Naive thymus-derived CD4-positive, alpha-beta T cell (primary cell): ENCODE results near the gene RERG. TPM values are rescaled to one million over a fixed set of nuclear protein-coding genes. Genes with fewer than 3 reads are reported as not detected.
"Not testable (repeated sequence)": the region's sequence is repeated elsewhere in the genome, so short reads cannot be mapped to it uniquely, and the experiment has no call there.

Experiments
- ATAC-seq: fragments of 150-1000 bp; cut with Tn5 transposase; 2 replicates; pipeline ENCODE4 v1.10.0; 2021; ENCODE audit warnings: mild to moderate bottlenecking, moderate library complexity
- CTCF ChIA-PET: fragments of 350-600 bp; sonication (Branson Sonifier 250); formaldehyde crosslinking; loops from one replicate; lab custom pipeline; 2021; ENCODE audit warnings: antibody characterized with exemption; lab: Charles Lee
- POLR2A ChIA-PET: fragments of 350-600 bp; sonication (Branson Sonifier 250); formaldehyde crosslinking; loops from one replicate; lab custom pipeline; 2021; ENCODE audit warnings: antibody characterized with exemption, inconsistent platforms; lab: Charles Lee
- DNase-seq, 9 donors: peaks; one replicate each; pipeline versions ENCODE4 v3.0.0 to v3.0.0-alpha.2; 2020 to 2022; ENCODE audit warnings: mixed read lengths in 1 of 9
- H3K27ac ChIP-seq: one replicate; pipeline ENCODE4 v1.7.0; 2013; ENCODE audit warnings: mild to moderate bottlenecking, low read depth, low read length, moderate library complexity
- H3K27me3 ChIP-seq, 2 donors: one replicate each; pipeline ENCODE4 v1.7.0; 2013; ENCODE audit warnings: low read length in 2 of 2, mild to moderate bottlenecking in 2 of 2, moderate library complexity in 2 of 2; ENCODE audit not compliant: control insufficient read depth in 2 of 2, insufficient read depth in 2 of 2
- H3K36me3 ChIP-seq, 3 experiments: 1 replicate in 2 of 3; 2 replicates in 1 of 3; pipeline ENCODE4 v1.7.0; 2013; ENCODE audit warnings: low read length in 3 of 3, mild to moderate bottlenecking in 3 of 3, moderate library complexity in 1 of 3; ENCODE audit not compliant: insufficient read depth in 3 of 3, control insufficient read depth in 2 of 3
- H3K4me1 ChIP-seq, 2 donors: one replicate each; pipeline ENCODE4 v1.7.0; 2013; ENCODE audit warnings: low read length in 2 of 2, mild to moderate bottlenecking in 2 of 2, moderate library complexity in 1 of 2; ENCODE audit not compliant: control insufficient read depth in 2 of 2, insufficient read depth in 2 of 2
- H3K4me3 ChIP-seq: 2 replicates; pipeline ENCODE4 v1.7.0; 2013; ENCODE audit warnings: mild to moderate bottlenecking, low read length
- H3K9me3 ChIP-seq, 3 experiments: 1 replicate in 2 of 3; 2 replicates in 1 of 3; pipeline ENCODE4 v1.7.0; 2013; ENCODE audit warnings: low read length in 3 of 3; ENCODE audit not compliant: control insufficient read depth in 2 of 3
- H3K27ac Mint-ChIP-seq, 9 donors: one replicate each; pipeline ENCODE4 v1.8.0; 2020 to 2022; ENCODE audit warnings: mixed read lengths in 9 of 9, mild to moderate bottlenecking in 8 of 9, moderate library complexity in 5 of 9, inconsistent platforms in 2 of 9
- H3K27me3 Mint-ChIP-seq, 5 donors: one replicate each; pipeline ENCODE4 v1.8.0; 2021 to 2022; ENCODE audit warnings: mixed read lengths in 5 of 5, mild to moderate bottlenecking in 1 of 5
- H3K36me3 Mint-ChIP-seq, 5 donors: one replicate each; pipeline ENCODE4 v1.8.0; 2020 to 2022; ENCODE audit warnings: mixed read lengths in 5 of 5, mild to moderate bottlenecking in 3 of 5, inconsistent platforms in 1 of 5
- H3K4me1 Mint-ChIP-seq, 7 donors: one replicate each; pipeline ENCODE4 v1.8.0; 2020 to 2022; ENCODE audit warnings: mixed read lengths in 7 of 7, mild to moderate bottlenecking in 3 of 7, inconsistent platforms in 1 of 7
- H3K4me3 Mint-ChIP-seq, 10 donors: one replicate each; pipeline ENCODE4 v1.8.0; 2020 to 2022; ENCODE audit warnings: mild to moderate bottlenecking in 10 of 10, mixed read lengths in 10 of 10, moderate library complexity in 6 of 10, inconsistent platforms in 2 of 10
- H3K9me3 Mint-ChIP-seq, 11 donors: one replicate each; pipeline ENCODE4 v1.8.0; 2020 to 2022; ENCODE audit warnings: mixed read lengths in 11 of 11, mild to moderate bottlenecking in 4 of 11, inconsistent platforms in 1 of 11, moderate library complexity in 1 of 11
- intact Hi-C, 2 donors: fragments of 100-400 bp; cut with micrococcal nuclease; formaldehyde crosslinking; loops; one replicate each; pipeline ENCODE4 v1.15.1; 2023
- polyA plus RNA-seq, 2 donors: library from polyadenylated mRNA; unstranded; fragments of 300-500 nt; fragmentation: Illumina TruSeq; gene quantifications; one replicate each; pipeline ENCODE4 v1.2.3, GENCODE V29; 2021
- total RNA-seq, 6 experiments: library from RNA in 5 of 6; stranded (reverse) in 5 of 6; gene quantifications; 1 replicate in 5 of 6; 2 replicates in 1 of 6; pipeline ENCODE4 v1.2.3 and lab custom pipeline; 2021 to 2026

RERG gene
- total and polyA plus RNA-seq, 7 experiments from 2014 or later, result 0.35 TPM; not detected in 6

- ChIA-PET POLR2A (no interaction called here), CTCF (interaction anchor here (2.3 kb wide), 1 partner anchor 12 kb away, joined by 8 read pairs; the partner anchor contains the start of gene RERG)
- H3K4me1 Mint-ChIP-seq, result no peaks in the 10 kb centered on the region
- no peak overlapping the region for H3K27ac Mint-ChIP-seq
- H3K9me3 ChIP-seq, result no peaks in the 10 kb centered on the region
- no peak overlapping the region for H3K27ac ChIP-seq
- H3K36me3 ChIP-seq, result no peaks in the 10 kb centered on the region
- no peak for ATAC-seq
- DNase-seq, result no peak
- peaks cover 31 to 47% (median 35%) of the 10 kb centered on the region in 5 donors for H3K27me3 Mint-ChIP-seq
- H3K4me3 Mint-ChIP-seq, result no peak overlapping the region
- H3K27me3 ChIP-seq, result no peaks in the 10 kb centered on the region
- no peaks in the 10 kb centered on the region for H3K4me1 ChIP-seq
- H3K36me3 Mint-ChIP-seq, result no peaks in the 10 kb centered on the region
- H3K4me3 ChIP-seq, result no peak overlapping the region
- H3K9me3 Mint-ChIP-seq, result peaks cover 0 to 4% (median 0%) of the 10 kb centered on the region in 11 donors
- intact Hi-C loops, result no loop called here
Measured at GRCh38 chr12:15232959-15233358, 11.7 kb upstream of the RERG start.

DNA sequence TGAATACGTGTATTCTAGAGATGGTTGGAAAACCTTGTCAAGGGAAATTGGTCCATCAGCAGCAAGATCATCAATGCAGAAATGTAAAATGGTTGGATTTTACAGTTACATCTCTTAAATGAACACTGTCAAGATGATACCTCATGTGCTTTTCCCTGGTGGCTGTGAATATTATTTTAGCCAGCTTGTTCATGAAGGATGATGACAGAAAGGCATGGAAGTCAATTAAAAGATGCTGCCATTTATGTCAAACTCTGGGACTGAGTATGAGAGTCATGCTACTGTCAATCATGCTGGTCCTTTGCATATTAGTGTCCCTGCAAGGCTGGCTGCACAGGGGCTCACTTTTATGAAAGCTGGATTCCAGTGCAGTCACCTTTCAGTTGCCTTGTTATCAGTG lies 10.3 kb upstream of the RERG start:
- Mint-ChIP-seq H3K4me1 (no peaks in the 10 kb centered on the region), H3K9me3 (peaks cover 0 to 4% (median 0%) of the 10 kb centered on the region in 11 donors), H3K4me3 (no peak overlapping the region), H3K27me3 (peaks cover 35 to 53% (median 40%) of the 10 kb centered on the region in 5 donors), H3K36me3 (no peaks in the 10 kb centered on the region), H3K27ac (no peak overlapping the region)
- ChIA-PET POLR2A (no interaction called here), CTCF (interaction anchor here (2.3 kb wide), 1 partner anchor 10 kb away, joined by 8 read pairs; the partner anchor contains the start of gene RERG)
- no peak overlapping the region for H3K27ac ChIP-seq
- DNase-seq, result no peak
- no peaks in the 10 kb centered on the region for H3K4me1 ChIP-seq
- no peaks in the 10 kb centered on the region for H3K27me3 ChIP-seq
- no peak overlapping the region for H3K4me3 ChIP-seq
- ATAC-seq, result no peak
- no peaks in the 10 kb centered on the region for H3K36me3 ChIP-seq
- intact Hi-C loops, result no loop called here
- H3K9me3 ChIP-seq, result no peaks in the 10 kb centered on the region

- H3K27me3 Mint-ChIP-seq, result peaks cover 28 to 46% (median 40%) of the 10 kb centered on the region in 5 donors
- Histone ChIP-seq H3K27me3 (no peaks in the 10 kb centered on the region), H3K9me3 (no peaks in the 10 kb centered on the region), H3K36me3 (no peaks in the 10 kb centered on the region), H3K27ac (no peak overlapping the region), H3K4me3 (no peak overlapping the region), H3K4me1 (no peaks in the 10 kb centered on the region)
- intact Hi-C loops, result no loop called here
- no peaks in the 10 kb centered on the region for H3K36me3 Mint-ChIP-seq
- no peak for ATAC-seq
- CTCF ChIA-PET, result interaction anchor here (0.6 to 2.3 kb wide), 3 partner anchors 10 to 561 kb away, joined by 3 to 8 read pairs (median 3); partner anchors contain the start of gene RERG
- H3K9me3 Mint-ChIP-seq, result peaks cover 0 to 1% (median 0%) of the 10 kb centered on the region in 11 donors
- DNase-seq, result no peak
- POLR2A ChIA-PET, result no interaction called here
- H3K4me1 Mint-ChIP-seq, result no peaks in the 10 kb centered on the region
- H3K27ac Mint-ChIP-seq, result no peak overlapping the region
- H3K4me3 Mint-ChIP-seq, result no peak overlapping the region
Measured at GRCh38 chr12:15230751-15231150, 9.5 kb upstream of the RERG start.

DNA sequence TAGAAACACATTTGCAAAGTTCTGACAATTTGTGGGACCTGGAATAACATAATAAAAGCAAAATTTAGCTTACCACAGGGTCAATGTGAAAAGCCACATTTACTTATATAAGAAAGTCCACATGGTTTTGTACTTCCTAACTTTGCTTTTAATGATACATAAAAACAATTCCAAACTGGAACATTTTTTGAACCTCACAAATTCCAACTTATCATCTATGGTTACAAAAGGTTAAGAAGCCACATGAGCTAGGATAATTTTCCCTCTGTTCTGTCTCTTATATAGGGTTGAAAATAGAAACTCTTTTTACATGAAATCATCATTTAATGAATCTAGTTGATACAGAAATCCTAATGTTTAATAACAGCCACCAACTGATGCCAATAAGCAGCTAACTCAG lies 8.9 kb upstream of the RERG start:
- H3K9me3 Mint-ChIP-seq, result no peaks in the 10 kb centered on the region
- no peaks in the 10 kb centered on the region for H3K36me3 ChIP-seq
- intact Hi-C loops, result no loop called here
- no peak overlapping the region for H3K27ac ChIP-seq
- H3K27me3 ChIP-seq, result no peaks in the 10 kb centered on the region
- no peaks in the 10 kb centered on the region for H3K4me1 Mint-ChIP-seq
- H3K4me1 ChIP-seq, result no peaks in the 10 kb centered on the region
- DNase-seq, result no peak
- no peaks in the 10 kb centered on the region for H3K36me3 Mint-ChIP-seq
- CTCF ChIA-PET, result interaction anchor here (0.6 to 0.8 kb wide), 3 partner anchors 9 to 561 kb away, joined by 3 to 5 read pairs (median 3); partner anchors contain the start of gene RERG
- ATAC-seq, result no peak
- H3K4me3 ChIP-seq, result no peak overlapping the region
- H3K9me3 ChIP-seq, result no peaks in the 10 kb centered on the region
- no peak overlapping the region for H3K4me3 Mint-ChIP-seq
- POLR2A ChIA-PET, result no interaction called here
- H3K27ac Mint-ChIP-seq, result no peak overlapping the region
- peaks cover 31 to 48% (median 46%) of the 10 kb centered on the region in 5 donors for H3K27me3 Mint-ChIP-seq

DNA sequence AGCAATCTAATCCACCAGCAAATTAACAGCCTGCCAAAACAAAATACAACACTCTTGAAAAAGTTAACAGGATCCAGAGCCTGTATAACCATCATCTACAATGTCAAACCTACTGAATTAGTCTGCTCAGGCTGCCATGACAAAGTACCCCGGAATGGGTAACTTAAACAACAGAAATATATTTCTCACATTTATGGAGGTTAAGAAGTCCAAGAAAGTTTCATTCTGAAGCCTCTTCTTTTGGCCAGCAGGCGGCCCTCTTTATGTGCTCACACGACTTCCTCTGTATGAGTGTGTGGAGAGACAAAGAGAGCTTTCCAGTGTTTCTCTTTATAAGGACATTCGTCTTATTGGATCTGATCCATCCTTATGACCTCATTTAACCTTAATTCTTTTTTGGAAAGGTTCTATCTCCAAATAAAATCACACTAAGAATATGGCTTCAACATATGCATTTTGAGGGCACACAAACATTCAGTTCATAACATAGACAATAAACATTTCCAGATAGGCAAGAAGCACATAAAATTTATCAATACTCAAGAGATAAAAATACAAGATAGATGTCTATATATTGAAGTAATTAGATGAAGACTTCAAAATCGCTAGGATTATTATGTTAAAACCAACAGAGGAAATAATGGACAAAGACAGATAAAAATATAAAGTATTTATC lies 5.9 kb upstream of the RERG start:
- H3K27ac Mint-ChIP-seq, result no peak overlapping the region
- peak; percentile 53 for ATAC-seq
- no peaks in the 10 kb centered on the region for H3K36me3 Mint-ChIP-seq
- H3K4me3 Mint-ChIP-seq, result no peak overlapping the region
- Histone ChIP-seq H3K36me3 (no peaks in the 10 kb centered on the region), H3K9me3 (no peaks in the 10 kb centered on the region), H3K4me1 (no peaks in the 10 kb centered on the region), H3K27ac (no peak overlapping the region), H3K4me3 (no peak overlapping the region), H3K27me3 (no peaks in the 10 kb centered on the region)
- H3K9me3 Mint-ChIP-seq, result no peaks in the 10 kb centered on the region
- CTCF ChIA-PET, result interaction anchor here (0.6 to 1.1 kb wide), 3 partner anchors 76 to 630 kb away, joined by 3 to 4 read pairs (median 3); no protein-coding TSS in a partner anchor
- POLR2A ChIA-PET, result no interaction called here
- peaks cover 0 to 5% (median 0%) of the 10 kb centered on the region in 7 donors for H3K4me1 Mint-ChIP-seq
- intact Hi-C loops, result loop anchor here (1.0 to 10.0 kb wide), 8 partner anchors 42 to 992 kb away; no protein-coding TSS in a partner anchor
- peaks cover 46 to 58% (median 50%) of the 10 kb centered on the region in 5 donors for H3K27me3 Mint-ChIP-seq
- peak in 4 of 9 donors; percentile 10 to 25 (median 20) for DNase-seq

DNA sequence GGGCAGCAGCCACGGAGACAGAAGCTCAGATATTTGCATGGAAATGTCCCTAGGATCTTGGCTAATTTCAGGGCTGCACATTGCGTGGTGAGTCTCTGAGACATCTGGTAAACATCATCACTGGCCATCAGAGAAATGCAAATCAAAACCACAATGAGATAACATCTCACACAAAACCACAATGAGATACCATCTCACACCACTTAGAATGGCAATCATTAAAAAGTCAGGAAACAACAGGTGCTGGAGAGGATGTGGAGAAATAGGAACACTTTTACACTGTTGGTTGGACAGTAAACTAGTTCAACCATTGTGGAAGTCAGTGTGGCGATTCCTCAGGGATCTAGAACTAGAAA lies 4.6 kb upstream of the RERG start:
- H3K36me3 ChIP-seq, H3K4me3 ChIP-seq, H3K9me3 Mint-ChIP-seq, H3K27me3 ChIP-seq, H3K4me3 Mint-ChIP-seq, H3K27ac ChIP-seq, H3K36me3 Mint-ChIP-seq, H3K27ac Mint-ChIP-seq, H3K9me3 ChIP-seq, ATAC-seq, POLR2A ChIA-PET, H3K4me1 ChIP-seq, DNase-seq: not testable (repeated sequence)
- CTCF ChIA-PET, result interaction anchor here (0.6 kb wide), 1 partner anchor 504 kb away, joined by 4 read pairs; no protein-coding TSS in a partner anchor
- Mint-ChIP-seq H3K27me3 (peaks cover 44 to 57% (median 45%) of the 10 kb centered on the region in 5 donors), H3K4me1 (peaks cover 0 to 14% (median 9%) of the 10 kb centered on the region in 7 donors)
- intact Hi-C loops, result loop anchor here (2.0 to 10.0 kb wide), 3 partner anchors 43 to 991 kb away; no protein-coding TSS in a partner anchor
